Heart left ventricle (tissue), 13 donors: ENCODE results near the gene EPG5.

ENCODE experiments used
- POLR2A ChIP-seq, 2 donors: fragments of 450-650 bp; IDR thresholded peaks; one replicate each; pipeline ENCODE4 v1.6.1; 2017; ENCODE audit warnings: antibody characterized with exemption in 2 of 2, mild to moderate bottlenecking in 2 of 2, moderate library complexity in 2 of 2
- TF ChIP-seq, protein P1 (sequence below), 12 donors: fragments of 200-600 bp; sonication (generic) in 4 of 12; IDR thresholded peaks; one replicate each; pipeline versions ENCODE4 v1.5.0 to v1.8.0; 2018 to 2022; ENCODE audit warnings: antibody characterized with exemption in 12 of 12, mild to moderate bottlenecking in 5 of 12
- donor health status: ischemic (EF 13 %, LVEDD 7.1; RV severe dilation, severe dysfunction).
- donor health status: DM: no; HTN: yes; CAD: no.
- donor health status: DM: no; HTN: no; CAD: no.
- donor health status: ischemic (EF 25% LVEDD 6.9; RV normal size, moderate dysfunction).
- donor health status: ischemic (EF 25% LVEDD 5.7; RV mildly dilated, moderate dysfunction).
- donor health status: ischemic (EF 35%, LVEDD 5.7; RV mildly dilated, moderate dysfunction).
- donor health status: nonischemic (EF 11% LVEDD 7.7; RV severe dilation, severe dysfunction).
- donor health status: DM: yes; HTN: yes; CAD: no.
- donor health status: PGD.
- donor health status: ischemic (EF 29% LVEDD 5.4; RV normal size, mild dysfunction).
- donor health status: nonischemic (EF 23%, LVEDD 6.1; RV moderate dilation, normal function).

DNA sequence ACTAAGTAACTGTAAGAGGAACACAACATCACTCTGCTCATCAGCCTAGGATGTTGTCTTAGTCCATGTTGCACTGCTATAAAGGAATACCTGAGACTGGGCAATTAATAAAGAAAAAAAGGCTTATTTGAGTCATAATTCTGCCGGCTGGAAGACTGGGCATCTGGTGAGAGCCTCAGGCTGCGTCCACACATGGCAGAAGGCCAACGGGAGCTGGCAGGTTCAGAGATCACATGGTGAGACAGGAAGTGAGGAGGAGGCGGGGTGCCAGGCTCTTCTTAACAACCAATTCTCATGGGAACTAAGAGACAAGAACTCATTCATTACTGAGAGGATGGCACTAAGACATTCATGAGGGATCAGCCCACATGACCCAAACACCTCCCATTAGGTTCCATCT is 46.8 kb downstream of the EPG5 start:
- TF ChIP-seq POLR2A (IDR thresholded peaks at IDR 0.05), result no peak
- TF ChIP-seq, protein P1, sequence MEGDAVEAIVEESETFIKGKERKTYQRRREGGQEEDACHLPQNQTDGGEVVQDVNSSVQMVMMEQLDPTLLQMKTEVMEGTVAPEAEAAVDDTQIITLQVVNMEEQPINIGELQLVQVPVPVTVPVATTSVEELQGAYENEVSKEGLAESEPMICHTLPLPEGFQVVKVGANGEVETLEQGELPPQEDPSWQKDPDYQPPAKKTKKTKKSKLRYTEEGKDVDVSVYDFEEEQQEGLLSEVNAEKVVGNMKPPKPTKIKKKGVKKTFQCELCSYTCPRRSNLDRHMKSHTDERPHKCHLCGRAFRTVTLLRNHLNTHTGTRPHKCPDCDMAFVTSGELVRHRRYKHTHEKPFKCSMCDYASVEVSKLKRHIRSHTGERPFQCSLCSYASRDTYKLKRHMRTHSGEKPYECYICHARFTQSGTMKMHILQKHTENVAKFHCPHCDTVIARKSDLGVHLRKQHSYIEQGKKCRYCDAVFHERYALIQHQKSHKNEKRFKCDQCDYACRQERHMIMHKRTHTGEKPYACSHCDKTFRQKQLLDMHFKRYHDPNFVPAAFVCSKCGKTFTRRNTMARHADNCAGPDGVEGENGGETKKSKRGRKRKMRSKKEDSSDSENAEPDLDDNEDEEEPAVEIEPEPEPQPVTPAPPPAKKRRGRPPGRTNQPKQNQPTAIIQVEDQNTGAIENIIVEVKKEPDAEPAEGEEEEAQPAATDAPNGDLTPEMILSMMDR (IDR thresholded peaks at IDR 0.05), result no peak
